Loucy (cell line): Measurements from ENCODE around the gene GUCY1A2.

Experiments used
- H2AFZ ChIP-seq: fragments of 200-600 bp; sonication (generic); 2 replicates; pipeline ENCODE4 v1.6.0; 2016; ENCODE audit warnings: antibody characterized with exemption, mild to moderate bottlenecking, low read length, moderate library complexity
- H3F3A ChIP-seq: fragments of 200-600 bp; 2 replicates; pipeline ENCODE4 v1.6.0; 2016; ENCODE audit warnings: antibody characterized with exemption, low read depth, mild to moderate bottlenecking
- H3K27me3 ChIP-seq: fragments of 200-600 bp; sonication (generic); 2 replicates; pipeline ENCODE4 v1.6.1; 2014; ENCODE audit warnings: low read length, mild to moderate bottlenecking; ENCODE audit not compliant: insufficient read depth, poor library complexity, severe bottlenecking
- H3K36me3 ChIP-seq: fragments of 200-600 bp; sonication (generic); 2 replicates; pipeline ENCODE4 v1.6.1; 2016; ENCODE audit warnings: low read length; ENCODE audit not compliant: insufficient read depth
- H3K4me1 ChIP-seq: fragments of 200-600 bp; sonication (generic); 2 replicates; pipeline ENCODE4 v1.5.1; 2014; ENCODE audit warnings: low read length, mild to moderate bottlenecking; ENCODE audit not compliant: insufficient read depth, poor library complexity, severe bottlenecking
- H3K4me2 ChIP-seq: fragments of 200-600 bp; sonication (generic); 2 replicates; pipeline ENCODE4 v1.6.0; 2014; ENCODE audit warnings: antibody characterized with exemption, low read length, low read depth, mild to moderate bottlenecking; ENCODE audit not compliant: poor library complexity, severe bottlenecking
- H3K4me3 ChIP-seq: fragments of 200-600 bp; sonication (generic); 2 replicates; pipeline ENCODE4 v1.5.1; 2014; ENCODE audit warnings: low read length, mild to moderate bottlenecking, mixed read lengths; ENCODE audit not compliant: poor library complexity, severe bottlenecking
- H3K79me2 ChIP-seq: fragments of 200-600 bp; sonication (generic); 2 replicates; pipeline ENCODE4 v1.6.1; 2014; ENCODE audit warnings: low read length; ENCODE audit not compliant: insufficient read depth
- H3K9ac ChIP-seq: fragments of 200-600 bp; sonication (generic); 2 replicates; pipeline ENCODE4 v1.6.0; 2014; ENCODE audit warnings: mild to moderate bottlenecking, low read depth, low read length, moderate library complexity; ENCODE audit not compliant: poor library complexity, severe bottlenecking
- H3K9me2 ChIP-seq: fragments of 200-600 bp; sonication (generic); replicated peaks from 2 replicates; pipeline ENCODE4 v1.6.1; 2016; ENCODE audit warnings: low read depth, low read length, mixed read lengths
- H3K9me3 ChIP-seq: fragments of 200-600 bp; sonication (generic); 2 replicates; pipeline ENCODE4 v1.6.1; 2014; ENCODE audit warnings: mild to moderate bottlenecking, antibody characterized with exemption, low read length, low read depth; ENCODE audit not compliant: insufficient read depth
- H4K20me1 ChIP-seq: fragments of 200-600 bp; sonication (generic); 2 replicates; pipeline ENCODE4 v1.6.0; 2014; ENCODE audit warnings: antibody characterized with exemption, low read length, mild to moderate bottlenecking; ENCODE audit not compliant: insufficient read depth, poor library complexity, severe bottlenecking
- EZH2phosphoT487 ChIP-seq: fragments of 200-600 bp; IDR thresholded peaks from 2 replicates; pipeline ENCODE4 v1.6.1; 2018; ENCODE audit warnings: antibody characterized with exemption, mild to moderate bottlenecking, moderate library complexity, borderline replicate concordance
- TF ChIP-seq, protein P1 (sequence below): fragments of 200-600 bp; sonication (generic); conservative IDR thresholded peaks from 2 replicates; pipeline ENCODE4 v1.5.1; 2014; ENCODE audit warnings: mild to moderate bottlenecking, antibody characterized with exemption, low read length

Gene GUCY1A2

DNA sequence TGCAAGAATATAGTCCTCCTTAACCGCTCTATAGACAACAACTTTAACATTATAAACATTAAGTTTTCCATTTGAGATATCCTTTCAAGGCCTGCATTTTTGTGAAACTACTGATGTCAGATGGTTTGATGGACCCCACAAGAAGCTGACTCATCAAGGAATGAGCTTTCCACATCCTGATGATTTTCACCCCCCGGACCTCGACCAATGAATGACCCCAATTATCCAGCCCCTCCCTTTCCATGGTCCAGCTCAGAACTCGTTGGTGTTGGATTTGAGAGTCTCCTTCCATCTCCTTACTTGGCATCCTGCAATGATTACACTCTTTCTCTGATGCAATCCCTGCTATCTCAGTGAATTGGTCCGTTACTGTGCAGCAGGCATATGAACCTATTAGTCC is 31.8 kb upstream of the GUCY1A2 start:
- H3F3A ChIP-seq = no peaks in the 10 kb centered on the region
- TF ChIP-seq EZH2phosphoT487 = no peak
- TF ChIP-seq, protein P1, sequence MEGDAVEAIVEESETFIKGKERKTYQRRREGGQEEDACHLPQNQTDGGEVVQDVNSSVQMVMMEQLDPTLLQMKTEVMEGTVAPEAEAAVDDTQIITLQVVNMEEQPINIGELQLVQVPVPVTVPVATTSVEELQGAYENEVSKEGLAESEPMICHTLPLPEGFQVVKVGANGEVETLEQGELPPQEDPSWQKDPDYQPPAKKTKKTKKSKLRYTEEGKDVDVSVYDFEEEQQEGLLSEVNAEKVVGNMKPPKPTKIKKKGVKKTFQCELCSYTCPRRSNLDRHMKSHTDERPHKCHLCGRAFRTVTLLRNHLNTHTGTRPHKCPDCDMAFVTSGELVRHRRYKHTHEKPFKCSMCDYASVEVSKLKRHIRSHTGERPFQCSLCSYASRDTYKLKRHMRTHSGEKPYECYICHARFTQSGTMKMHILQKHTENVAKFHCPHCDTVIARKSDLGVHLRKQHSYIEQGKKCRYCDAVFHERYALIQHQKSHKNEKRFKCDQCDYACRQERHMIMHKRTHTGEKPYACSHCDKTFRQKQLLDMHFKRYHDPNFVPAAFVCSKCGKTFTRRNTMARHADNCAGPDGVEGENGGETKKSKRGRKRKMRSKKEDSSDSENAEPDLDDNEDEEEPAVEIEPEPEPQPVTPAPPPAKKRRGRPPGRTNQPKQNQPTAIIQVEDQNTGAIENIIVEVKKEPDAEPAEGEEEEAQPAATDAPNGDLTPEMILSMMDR = no peak
- H3K79me2 ChIP-seq = no peaks in the 10 kb centered on the region
- H3K27me3 ChIP-seq = no peaks in the 10 kb centered on the region
- H4K20me1 ChIP-seq = no peaks in the 10 kb centered on the region
- H3K9me3 ChIP-seq = no peaks in the 10 kb centered on the region; the same call in 1 of the 2 replicates
- no peak overlapping the region for H3K9ac ChIP-seq
- H3K4me1 ChIP-seq = no peaks in the 10 kb centered on the region
- H3K4me3 ChIP-seq = no peak overlapping the region
- no peaks in the 10 kb centered on the region for H3K9me2 ChIP-seq
- no peak overlapping the region for H3K4me2 ChIP-seq
- no peak overlapping the region for H2AFZ ChIP-seq
- H3K36me3 ChIP-seq = no peaks in the 10 kb centered on the region

- no peaks in the 10 kb centered on the region for H3K4me1 ChIP-seq
- no peaks in the 10 kb centered on the region for H3K27me3 ChIP-seq
- H3K79me2 ChIP-seq = no peaks in the 10 kb centered on the region
- TF ChIP-seq, protein P1 = no peak
- no peak for TF ChIP-seq EZH2phosphoT487
- H3F3A ChIP-seq = no peaks in the 10 kb centered on the region
- H3K4me2 ChIP-seq = no peak overlapping the region
- H3K9ac ChIP-seq = no peak overlapping the region
- no peaks in the 10 kb centered on the region for H4K20me1 ChIP-seq
- no peaks in the 10 kb centered on the region for H3K9me3 ChIP-seq
- no peaks in the 10 kb centered on the region for H3K9me2 ChIP-seq
- no peaks in the 10 kb centered on the region for H3K36me3 ChIP-seq
- H2AFZ ChIP-seq = no peak overlapping the region
- no peak overlapping the region for H3K4me3 ChIP-seq
These were observed 26.2 kb upstream of the GUCY1A2 start for GRCh38 chr11:107044503-107044902.

GRCh38 chr11:107043242-107044006 is 25.1 kb upstream of the GUCY1A2 start:
- Histone ChIP-seq H3F3A (no peaks in the 10 kb centered on the region), H3K4me1 (no peaks in the 10 kb centered on the region), H3K9ac (no peak overlapping the region), H3K4me2 (no peak overlapping the region), H3K9me2 (no peaks in the 10 kb centered on the region), H3K27me3 (no peaks in the 10 kb centered on the region), H2AFZ (no peak overlapping the region), H3K4me3 (no peak overlapping the region), H3K9me3 (no peaks in the 10 kb centered on the region), H3K79me2 (no peaks in the 10 kb centered on the region), H3K36me3 (no peaks in the 10 kb centered on the region), H4K20me1 (no peaks in the 10 kb centered on the region)
- TF ChIP-seq, protein P1 = no peak
- TF ChIP-seq EZH2phosphoT487 = no peak
